GM12878 (cell line): ENCODE measurements around the gene TEKT3. TPM values are rescaled to one million over a fixed set of nuclear protein-coding genes. Genes with fewer than 3 reads are reported as not detected.

Experiments used
- ATAC-seq: fragments of 200-7000 bp; cut with Tn5 transposase; 3 replicates; pipeline ENCODE4 v1.9.1; 2020; ENCODE audit warnings: mild to moderate bottlenecking, moderate library complexity
- BruUV-seq: library from RNA; stranded (reverse); fragments of 400-500 nt; replicated peaks from 2 replicates; lab custom pipeline; 2021; lab: Mats Ljungman, UMichigan
- CTCF ChIA-PET: fragments of 300-600 bp; sonication (Branson Sonifier 250); formaldehyde crosslinking; extraction: SDS; loops from one replicate; lab custom pipeline; 2021; ENCODE audit warnings: inconsistent platforms; lab: Yijun Ruan, JAX
- POLR2A ChIA-PET: fragments of 350-600 bp; formaldehyde crosslinking; extraction: SDS; loops from one replicate; lab custom pipeline; 2021; ENCODE audit warnings: inconsistent platforms; lab: Charles Lee
- RAD21 ChIA-PET: fragments of 300-600 bp; sonication (Branson Sonifier 250); formaldehyde crosslinking; loops from one replicate; lab custom pipeline; 2023; ENCODE audit warnings: antibody characterized with exemption; ENCODE audit not compliant: unreplicated experiment; lab: Charles Lee
- SMC1A ChIA-PET: fragments of 300-600 bp; sonication (Branson Sonifier 250); formaldehyde crosslinking; loops from one replicate; lab custom pipeline; 2023; ENCODE audit not compliant: unreplicated experiment, uncharacterized antibody; lab: Charles Lee
- DNase-seq: peaks from one replicate; pipeline ENCODE4 v3.0.0-alpha.2; 2011; ENCODE audit warnings: low read depth, low spot score
- FAIRE-seq: peaks from 3 replicates; lab custom pipeline; 2011; peaks lifted over from hg19 to GRCh38; lab: Jason Lieb, UNC
- H2AFZ ChIP-seq: 2 replicates; pipeline ENCODE4 v1.6.0; 2011; ENCODE audit warnings: low read depth, low read length, control low read depth; ENCODE audit not compliant: control insufficient read depth
- H3K27ac ChIP-seq: 2 replicates; pipeline ENCODE4 v1.5.1; 2011; ENCODE audit warnings: control low read depth; ENCODE audit not compliant: control insufficient read depth, insufficient read depth
- H3K27me3 ChIP-seq, 2 experiments: replicated peaks in 1 of 2; 2 replicates each; pipeline versions ENCODE4 v1.6.0 to v1.6.1; 2011; ENCODE audit warnings: low read length in 1 of 2; ENCODE audit not compliant: control insufficient read depth in 2 of 2, insufficient read depth in 2 of 2
- H3K36me3 ChIP-seq, 2 experiments: 2 replicates each; pipeline ENCODE4 v1.5.1; 2011; ENCODE audit warnings: low read length in 1 of 2; ENCODE audit not compliant: control insufficient read depth in 2 of 2, insufficient read depth in 2 of 2
- H3K4me1 ChIP-seq: 2 replicates; pipeline ENCODE4 v1.6.1; 2011; ENCODE audit warnings: mild to moderate bottlenecking, low read length, moderate library complexity, mixed read lengths; ENCODE audit not compliant: control insufficient read depth, insufficient read depth
- H3K4me2 ChIP-seq: 2 replicates; pipeline ENCODE4 v1.6.0; 2011; ENCODE audit warnings: control low read depth; ENCODE audit not compliant: control insufficient read depth, insufficient read depth
- H3K4me3 ChIP-seq: fragments of 200-600 bp; sonication (generic); 2 replicates; pipeline ENCODE4 v1.5.1; 2016
- H3K79me2 ChIP-seq: 2 replicates; pipeline ENCODE4 v1.6.0; 2011; ENCODE audit warnings: low read length; ENCODE audit not compliant: control insufficient read depth, insufficient read depth
- H3K9ac ChIP-seq: 2 replicates; pipeline ENCODE4 v1.8.0; 2011; ENCODE audit warnings: low read length, control low read depth, mixed read lengths; ENCODE audit not compliant: control insufficient read depth, insufficient read depth
- H3K9me3 ChIP-seq: replicated peaks from 3 replicates; pipeline ENCODE4 v1.5.1; 2011; ENCODE audit warnings: mild to moderate bottlenecking, low read length; ENCODE audit not compliant: control insufficient read depth, insufficient read depth
- H4K20me1 ChIP-seq: 2 replicates; pipeline ENCODE4 v1.6.0; 2011; ENCODE audit not compliant: control insufficient read depth, insufficient read depth
- BHLHE40 ChIP-seq, 2 experiments: fragments of 450-650 bp in 1 of 2; IDR thresholded peaks; 2 replicates each; pipeline ENCODE4 v1.6.1; 2011 to 2017; ENCODE audit warnings: low read depth in 2 of 2, borderline replicate concordance in 1 of 2, improper control_type of control experiment in 1 of 2, low read length in 1 of 2, mild to moderate bottlenecking in 1 of 2
- IKZF1 ChIP-seq: fragments of 450-650 bp; conservative IDR thresholded peaks from 2 replicates; pipeline ENCODE4 v1.6.1; 2017; ENCODE audit warnings: antibody characterized with exemption, mild to moderate bottlenecking
- NFYB ChIP-seq: IDR thresholded peaks from 2 replicates; pipeline ENCODE4 v1.6.1; 2011; ENCODE audit warnings: low read depth, mild to moderate bottlenecking, low read length, improper control_type of control experiment, moderate library complexity; ENCODE audit not compliant: insufficient read depth
- RUNX3 ChIP-seq: IDR thresholded peaks from 2 replicates; pipeline ENCODE4 v1.6.1; 2012; ENCODE audit warnings: low read length, inconsistent platforms
- SPI1 ChIP-seq: IDR thresholded peaks from 2 replicates; pipeline ENCODE4 v1.6.1; 2011; ENCODE audit warnings: low read depth, mild to moderate bottlenecking, low read length, moderate library complexity, borderline replicate concordance; ENCODE audit not compliant: insufficient read depth
- YBX1 ChIP-seq: fragments of 450-650 bp; IDR thresholded peaks from 2 replicates; pipeline ENCODE4 v1.6.1; 2016; ENCODE audit warnings: antibody characterized with exemption
- ZNF24 ChIP-seq: fragments of 450-650 bp; IDR thresholded peaks from 2 replicates; pipeline ENCODE4 v1.6.1; 2017; ENCODE audit warnings: antibody characterized with exemption, mild to moderate bottlenecking
- ZSCAN29 ChIP-seq: fragments of 450-650 bp; IDR thresholded peaks from 2 replicates; pipeline ENCODE4 v1.6.1; 2017; ENCODE audit warnings: mild to moderate bottlenecking, moderate library complexity
- WGBS: methylation state at CpG from one replicate; pipeline ENCODE4 v1.1.6; 2016; ENCODE audit warnings: low lambda C conversion rate; ENCODE audit not compliant: insufficient replicate concordance, insufficient coverage; ENCODE audit errors: missing lambda C conversion rate; 5-methylcytosine and 5-hydroxymethylcytosine counted together
- in situ Hi-C: fragments of 300-500 bp; cut with MboI; formaldehyde crosslinking; loops from 9 replicates; pipeline ENCODE4 v1.14.3; 2018; ENCODE audit warnings: mixed read lengths
- intact Hi-C: fragments of 100-400 bp; cut with micrococcal nuclease; formaldehyde crosslinking; loops from one replicate; pipeline ENCODE4 v1.14.2; 2022; ENCODE audit not compliant: unreplicated experiment
- polyA plus RNA-seq, 11 experiments: library from polyadenylated mRNA; depleted of rRNA in 4 of 11; unstranded in 6 of 11; stranded (reverse) in 5 of 11; fragments of >200 nt; fragmentation: Nextera tagmentation in 4 of 11; fragmentation: Illumina TruSeq in 1 of 11; extraction: Ambion mirVana in 4 of 11; extraction: Trizol in 1 of 11; gene quantifications; 1 replicate in 1 of 11; 2 replicates in 10 of 11; pipeline versions ENCODE4 v1.2.1 to v1.2.3, GENCODE V29; 2011 to 2016; ENCODE audit warnings: inconsistent platforms in 2 of 11, missing spikeins in 2 of 11, low read depth in 1 of 11
- total RNA-seq, 4 experiments: library from RNA; depleted of rRNA in 3 of 4; stranded (reverse); fragments of >200 nt in 3 of 4; fragmentation: Illumina TruSeq in 1 of 4; extraction: Trizol in 1 of 4; gene quantifications; 2 replicates each; pipeline versions ENCODE4 v1.2.1 to v1.2.3, GENCODE V29; 2013 to 2021

The TEKT3 gene
- total and polyA plus RNA-seq, 10 of the 15 experiments (the other 5 are each of a cell fraction or from before 2014, with no cell fraction given), result 0.15 TPM; not detected in 9

DNA sequence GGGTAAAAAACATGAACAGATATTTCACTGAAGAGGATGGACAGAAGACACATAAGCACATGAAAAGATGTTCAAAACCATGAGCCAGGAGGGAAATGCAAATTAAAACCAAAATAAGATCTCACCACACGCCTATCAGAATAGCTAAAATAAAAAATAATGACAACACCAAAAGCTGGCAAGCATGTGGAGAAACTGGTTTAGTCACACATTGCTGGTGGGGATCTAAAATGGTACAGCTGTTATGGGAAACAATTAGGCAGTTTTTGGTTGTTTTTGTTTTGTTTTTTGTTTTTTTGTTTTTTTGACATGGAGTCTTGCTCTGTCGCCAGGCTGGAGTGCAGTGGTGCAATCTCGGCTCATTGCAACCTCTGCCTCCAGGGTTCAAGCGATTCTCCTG lies 44.7 kb upstream of the TEKT3 start (continued):
- no peak for TF ChIP-seq NFYB
- TF ChIP-seq, all 136 proteins: peak for 0

DNA sequence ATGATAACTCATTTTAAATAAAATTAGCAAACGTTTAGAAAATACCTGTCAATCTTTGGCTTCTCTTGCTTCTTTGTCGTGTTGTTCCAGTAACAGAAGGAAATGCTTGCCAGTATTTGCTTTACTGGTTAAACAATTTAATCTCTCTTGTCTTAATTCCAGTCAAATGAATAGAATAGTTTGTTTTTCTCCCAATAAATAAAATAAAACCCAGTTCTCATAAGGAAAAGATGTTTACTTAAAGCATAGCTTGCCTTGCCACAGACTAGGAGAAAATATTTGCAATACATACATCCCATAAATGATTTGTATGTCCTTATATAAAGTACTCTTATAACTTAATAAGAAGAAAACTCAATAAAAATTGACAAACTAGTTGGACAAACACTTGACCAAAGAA lies 43.9 kb upstream of the TEKT3 start:
- WGBS, result 3% methylated on average over 2 of the region's 2 CpGs
- no peaks in the 10 kb centered on the region for H3K36me3 ChIP-seq
- H3K4me3 ChIP-seq, result no peak overlapping the region
- no peak for FAIRE-seq
- H3K79me2 ChIP-seq, result no peaks in the 10 kb centered on the region
- DNase-seq, result no peak
- BruUV-seq, result no TSS peak
- ChIA-PET CTCF (no interaction called here), SMC1A (no interaction called here), RAD21 (no interaction called here), POLR2A (no interaction called here)
- intact Hi-C loops, result no loop called here
- in situ Hi-C loops, result no loop called here
- no peak for TF ChIP-seq IKZF1
- no peak for TF ChIP-seq YBX1
- no peak for TF ChIP-seq ZNF24
- no peak for TF ChIP-seq ZSCAN29
- TF ChIP-seq BHLHE40 (IDR thresholded peaks at IDR 0.05; ENCODE audit: borderline replicate concordance in 1 of 2, low read depth in 2 of 2, low read length in 1 of 2), result no peak
- TF ChIP-seq SPI1, result no peak
- no peak for TF ChIP-seq RUNX3
- H3K4me2 ChIP-seq, result no peak overlapping the region
- no peaks in the 10 kb centered on the region for H3K4me1 ChIP-seq
- H3K9ac ChIP-seq, result no peak overlapping the region
- H2AFZ ChIP-seq, result no peak overlapping the region
- no peaks in the 10 kb centered on the region; a peak in 1 of 4 replicates for H3K27me3 ChIP-seq
- no peak for ATAC-seq
- H3K9me3 ChIP-seq, result no peaks in the 10 kb centered on the region
- H3K27ac ChIP-seq, result no peak overlapping the region
- H4K20me1 ChIP-seq, result no peaks in the 10 kb centered on the region
